HepG2 (cell line): Measurements from ENCODE around the gene CAPZB. TPM values are rescaled to one million over a fixed set of nuclear protein-coding genes. Genes with fewer than 3 reads are reported as not detected.

Experiments
- AGO2 ChIP-seq: fragments of 200-400 bp; formaldehyde crosslinking; optimal IDR thresholded peaks from 2 replicates; pipeline ENCODE3; 2017; ENCODE audit warnings: mild to moderate bottlenecking, low read depth, low read length, moderate library complexity
- AKAP8 ChIP-seq: sonication (generic); formaldehyde crosslinking; IDR thresholded peaks from 2 replicates; pipeline ENCODE4 v1.5.1; 2020; ENCODE audit warnings: mild to moderate bottlenecking, missing genetic modification reagents
- ARID5B ChIP-seq: IDR thresholded peaks from 2 replicates; pipeline ENCODE4 v1.4.0; 2020; ENCODE audit warnings: mild to moderate bottlenecking, missing genetic modification reagents
- CHD4 ChIP-seq: fragments of 200-600 bp; sonication (generic); IDR thresholded peaks from 2 replicates; pipeline ENCODE4 v1.7.0; 2017; ENCODE audit warnings: mild to moderate bottlenecking, low read length, borderline replicate concordance
- GTF2F1 ChIP-seq: fragments of 150-350 bp; IDR thresholded peaks from 2 replicates; pipeline ENCODE4 v1.6.1; 2014; ENCODE audit warnings: low read length
- HOXA5 ChIP-seq: sonication (generic); formaldehyde crosslinking; IDR thresholded peaks from 2 replicates; pipeline ENCODE4 v1.4.0; 2020; ENCODE audit warnings: missing genetic modification reagents
- KDM5A ChIP-seq: fragments of 200-600 bp; sonication (generic); IDR thresholded peaks from 2 replicates; pipeline ENCODE4 v1.7.0; 2018; ENCODE audit warnings: antibody characterized with exemption, mild to moderate bottlenecking, low read length, borderline replicate concordance
- LRRFIP1 ChIP-seq: sonication (generic); formaldehyde crosslinking; conservative IDR thresholded peaks from 2 replicates; pipeline ENCODE4 v1.4.0; 2020; ENCODE audit warnings: missing genetic modification reagents
- MTERF4 ChIP-seq: sonication (generic); formaldehyde crosslinking; IDR thresholded peaks from 2 replicates; pipeline ENCODE4 v1.8.0; 2023; ENCODE audit warnings: mild to moderate bottlenecking, missing genetic modification reagents
- REST ChIP-seq, 2 experiments: IDR thresholded peaks; 2 replicates each; pipeline ENCODE4 v1.6.1; 2011 to 2012; ENCODE audit warnings: low read length in 2 of 2, borderline replicate concordance in 1 of 2, low read depth in 1 of 2, mild to moderate bottlenecking in 1 of 2, moderate library complexity in 1 of 2
- SNAPC4 ChIP-seq: sonication (generic); formaldehyde crosslinking; IDR thresholded peaks from 2 replicates; pipeline ENCODE4 v1.4.0; 2020; ENCODE audit warnings: mild to moderate bottlenecking, missing genetic modification reagents
- TAF15 ChIP-seq: fragments of 200-400 bp; formaldehyde crosslinking; IDR thresholded peaks from one replicate; pipeline ENCODE4 v1.6.1; 2018; ENCODE audit warnings: mild to moderate bottlenecking, low read depth, low read length; ENCODE audit not compliant: poor library complexity, severe bottlenecking
- ZNF510 ChIP-seq: sonication (generic); formaldehyde crosslinking; IDR thresholded peaks from 2 replicates; pipeline ENCODE4 v1.4.0; 2020; ENCODE audit warnings: low read depth, mild to moderate bottlenecking, missing genetic modification reagents
- polyA plus RNA-seq, 8 experiments: library from polyadenylated mRNA; depleted of rRNA in 3 of 8; stranded (reverse) in 7 of 8; unstranded in 1 of 8; fragments of >200 nt; fragmentation: Illumina TruSeq in 4 of 8; extraction: Trizol in 4 of 8; gene quantifications; 2 replicates each; pipeline versions ENCODE4 v1.2.1 to v1.2.3, GENCODE V29; 2011 to 2016; ENCODE audit warnings: low read depth in 4 of 8, missing spikeins in 1 of 8, mixed read lengths in 1 of 8; ENCODE audit not compliant: insufficient read depth in 1 of 8
- total RNA-seq, 5 experiments: library from RNA; depleted of rRNA; stranded (reverse); fragments of >200 nt; fragmentation: Illumina TruSeq; extraction: Trizol; gene quantifications; 2 replicates each; pipeline ENCODE4 v1.2.3, GENCODE V29; 2016; ENCODE audit warnings: low read depth in 1 of 5

Gene CAPZB
- total and polyA plus RNA-seq, 2 of the 13 experiments (the other 11 are each of a cell fraction or from before 2014, with no cell fraction given) = 58.9 to 76.9 TPM

GRCh38 chr1:19387045-19387467 lies 98.3 kb downstream of the CAPZB start (continued):
- no peak for TF ChIP-seq KDM5A
- no peak for TF ChIP-seq GTF2F1
- no peak for TF ChIP-seq SNAPC4 (CRISPR knock-in tag)
- no peak for TF ChIP-seq REST (IDR thresholded peaks at IDR 0.05; ENCODE audit: borderline replicate concordance in 1 of 2, low read depth in 1 of 2, low read length in 2 of 2)
- TF ChIP-seq CHD4 = peak; percentile 99
- no peak for TF ChIP-seq TAF15
- no peak for TF ChIP-seq LRRFIP1 (CRISPR knock-in tag)
- TF ChIP-seq AGO2 = no peak
- peak; percentile 70 for TF ChIP-seq ARID5B (CRISPR knock-in tag)
- TF ChIP-seq HOXA5 (CRISPR knock-in tag) = peak; percentile 49
- no peak for TF ChIP-seq AKAP8 (CRISPR knock-in tag)
- no peak for TF ChIP-seq ZNF510
- no peak for TF ChIP-seq MTERF4 (CRISPR knock-in tag)
